Right ventricle myocardium superior (tissue), 1 donor: ENCODE results near the gene F10. TPM values are rescaled to one million over a fixed set of nuclear protein-coding genes. Genes with fewer than 3 reads are reported as not detected.
A peak's percentile ranks its signal among the peaks of the same experiment; 100 is the strongest.
"Not testable (repeated sequence)": the region's sequence is repeated elsewhere in the genome, so short reads cannot be mapped to it uniquely, and the experiment has no call there.

Experiments
- ATAC-seq: fragments of 200-7000 bp; cut with Tn5 transposase; one replicate; pipeline ENCODE4 v1.9.1; 2020; ENCODE audit warnings: mild to moderate bottlenecking; ENCODE audit not compliant: poor library complexity
- DNase-seq: peaks from one replicate; pipeline ENCODE4 v3.0.0-alpha.2; 2020
- intact Hi-C: fragments of 100-400 bp; cut with DNase I; formaldehyde crosslinking; loops from one replicate; pipeline ENCODE4 v1.11.2; 2022
- long read RNA-seq: library from polyadenylated mRNA; unstranded; transcript quantifications from one replicate; pipeline ENCODE4 v2.0.0, GENCODE V29; 2021
- total RNA-seq: library from RNA; stranded (reverse); fragmentation: NEBNext Ultra II Directional; extraction: Animal tissue kit (Norgen Biotek cat#: 25700); gene quantifications from one replicate; pipeline ENCODE4 v1.2.1, GENCODE V29; 2021
- donor health status: DM: no; HTN: yes; CAD: no; lungs with severe emphysema.

Gene F10
- 4.5 TPM for total RNA-seq
- long read RNA-seq, transcript F10-202 (8 exons, 1,517 nt): major isoform, 8 of 13 reads
- long read RNA-seq, partial matches to known transcripts: 1 of 13 reads
- long read RNA-seq, other reads (novel, unspliced or antisense): 3 of 13 reads

DNA sequence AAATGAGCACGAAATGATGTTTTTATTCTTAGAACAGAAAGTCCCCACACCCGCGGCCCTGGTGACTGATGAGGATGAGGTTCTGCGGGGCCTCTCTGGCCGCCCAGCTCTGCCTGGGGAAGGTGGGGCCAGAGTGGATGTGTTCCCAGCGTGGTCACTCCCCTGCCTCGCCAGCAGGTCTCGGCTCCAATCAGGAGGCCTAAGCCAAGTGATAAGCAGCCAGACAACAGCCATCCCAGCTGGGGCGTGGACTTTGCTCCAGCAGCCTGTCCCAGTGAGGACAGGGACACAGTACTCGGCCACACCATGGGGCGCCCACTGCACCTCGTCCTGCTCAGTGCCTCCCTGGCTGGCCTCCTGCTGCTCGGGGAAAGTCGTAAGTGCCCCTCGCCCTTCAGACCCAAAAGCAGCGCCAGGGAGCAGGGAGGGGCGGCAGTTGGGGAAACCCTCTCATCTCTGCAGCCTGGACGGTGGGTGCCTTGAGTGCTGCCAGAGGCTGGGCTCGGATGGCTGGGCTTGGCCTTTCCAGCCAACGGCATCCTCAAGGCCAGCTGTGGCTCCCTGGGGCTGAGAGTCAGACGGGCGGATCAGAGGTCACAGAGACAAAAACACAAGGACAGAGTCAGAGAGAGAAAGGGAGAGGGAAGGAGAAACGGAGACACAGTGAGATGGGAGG, at the start of gene F10:
Gene F10 (plus strand): TSS at position 250 of the 676 bp plus-strand sequence. CDS start 57 bp downstream, at position 307.
- DNase-seq: peak; percentile 85
- ATAC-seq: peak; percentile 92
- intact Hi-C loops: no loop called here

DNA sequence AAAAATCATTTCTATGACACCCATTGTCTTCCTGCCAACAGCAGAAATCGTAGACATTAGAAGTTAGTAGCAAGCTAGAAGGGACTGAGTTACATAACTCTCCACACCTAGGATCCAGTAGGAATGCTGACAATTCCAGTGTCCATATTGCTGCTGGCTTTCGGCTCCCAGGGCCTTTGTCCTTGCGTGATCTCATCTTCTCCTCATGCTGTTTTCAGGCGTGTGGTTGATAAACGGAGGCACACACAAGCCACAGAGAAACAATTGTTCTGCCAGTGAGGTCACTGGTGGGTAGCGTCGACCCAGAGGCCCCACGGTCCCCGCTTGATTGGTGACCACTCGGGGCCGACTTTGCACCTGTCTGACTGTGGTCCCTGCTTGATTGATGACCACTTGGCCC, 48.7 kb upstream of the F10 start:
- DNase-seq (peak; percentile 19), ATAC-seq (no peak)
- intact Hi-C loops: no loop called here

DNA sequence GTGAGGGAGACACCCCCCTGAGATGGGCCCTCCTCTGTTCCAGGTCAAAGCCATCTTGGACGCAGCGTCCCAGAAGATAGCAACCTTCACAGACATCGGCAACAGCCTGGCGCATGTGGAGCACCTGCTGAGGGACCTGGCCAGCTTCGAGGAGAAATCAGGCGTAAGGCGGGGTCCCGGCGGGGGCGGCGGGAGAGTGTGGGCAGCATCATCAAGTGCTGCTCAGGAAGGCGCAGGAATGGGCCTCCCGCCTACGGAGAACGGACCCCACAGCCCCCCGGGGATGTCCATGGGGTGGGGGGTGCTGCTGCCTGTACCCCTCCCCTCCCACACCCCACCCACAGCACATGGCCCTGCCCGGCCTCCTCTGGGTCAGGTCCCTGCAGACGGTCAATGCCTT, 48.2 kb upstream of the F10 start:
- ATAC-seq (no peak), DNase-seq (peak; percentile 20)
- intact Hi-C loops: no loop called here

DNA sequence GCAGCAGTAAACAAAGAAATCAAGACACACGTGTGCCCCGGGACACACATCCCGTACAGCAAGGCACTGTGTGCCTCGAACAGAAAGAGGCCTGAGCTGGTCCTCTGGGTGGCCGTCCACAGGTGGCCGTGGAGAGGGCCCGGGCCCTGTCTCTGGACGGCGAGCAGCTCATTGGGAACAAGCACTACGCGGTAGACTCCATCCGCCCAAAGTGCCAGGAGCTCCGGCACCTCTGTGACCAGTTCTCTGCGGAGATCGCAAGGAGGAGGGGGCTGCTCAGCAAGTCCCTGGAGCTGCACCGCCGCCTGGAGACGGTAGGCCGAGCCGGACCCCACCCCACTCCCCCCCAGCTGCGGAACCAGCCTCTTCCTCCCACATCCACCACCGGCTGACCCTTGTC, 47.7 kb upstream of the F10 start:
- DNase-seq (peak; percentile 17), ATAC-seq (no peak)

DNA sequence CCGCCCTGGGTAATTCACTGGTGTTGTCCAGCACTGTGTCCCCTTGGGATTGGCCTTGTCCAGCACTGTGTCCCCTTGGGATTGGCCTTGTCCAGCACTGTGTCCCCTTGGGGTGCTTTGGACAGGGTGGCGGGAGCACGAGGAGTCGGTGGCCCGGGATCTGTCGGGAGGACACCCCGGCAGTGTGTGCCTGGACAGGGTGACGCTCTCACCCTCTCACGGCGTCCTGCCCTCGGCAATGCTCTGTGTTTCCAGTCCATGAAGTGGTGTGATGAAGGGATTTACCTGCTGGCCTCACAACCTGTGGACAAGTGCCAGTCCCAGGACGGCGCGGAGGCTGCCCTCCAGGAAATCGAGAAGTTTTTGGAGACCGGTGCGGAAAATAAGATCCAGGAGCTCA, 46.9 kb upstream of the F10 start:
- no peak for ATAC-seq
- peak; percentile 8 for DNase-seq
- intact Hi-C loops: no loop called here

More for the DNA sequence above, 47.7 kb upstream of the F10 start:
- intact Hi-C loops: no loop called here

DNA sequence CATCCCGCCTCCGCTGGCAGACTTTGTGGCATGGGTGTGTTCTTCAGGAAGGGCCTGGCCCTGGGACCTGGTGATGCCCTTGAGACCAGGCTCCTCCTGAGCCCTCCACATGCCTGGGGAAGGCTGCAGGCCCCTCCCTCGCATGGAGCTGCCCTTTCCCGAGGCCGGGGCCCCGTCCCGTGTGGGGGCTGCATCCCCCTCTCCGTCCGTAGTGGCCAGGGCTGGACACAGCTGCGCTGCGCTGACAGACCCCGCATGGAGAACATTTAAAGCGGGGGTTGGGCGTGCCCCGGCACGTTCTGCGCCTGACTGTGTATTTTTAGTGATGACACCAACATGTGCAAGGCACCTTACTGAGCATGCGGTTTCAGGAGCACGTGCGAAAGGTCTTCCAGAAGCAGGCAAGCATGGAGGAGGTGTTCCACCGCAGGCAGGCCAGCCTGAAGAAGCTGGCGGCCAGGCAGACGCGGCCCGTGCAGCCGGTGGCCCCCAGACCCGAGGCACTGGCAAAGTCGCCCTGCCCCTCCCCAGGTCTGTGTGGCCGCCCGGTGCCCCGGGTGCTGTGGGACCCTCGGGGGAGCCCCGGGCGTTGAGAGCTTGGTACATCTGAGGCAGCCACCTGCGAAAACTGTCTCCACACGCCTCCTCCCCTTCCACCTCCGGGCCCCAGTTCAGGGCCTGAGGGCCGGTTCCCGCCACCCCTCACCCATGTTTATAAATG, 45.8 kb upstream of the F10 start:
- intact Hi-C loops: no loop called here
- no peak for ATAC-seq
- peak; percentile 29 for DNase-seq

DNA sequence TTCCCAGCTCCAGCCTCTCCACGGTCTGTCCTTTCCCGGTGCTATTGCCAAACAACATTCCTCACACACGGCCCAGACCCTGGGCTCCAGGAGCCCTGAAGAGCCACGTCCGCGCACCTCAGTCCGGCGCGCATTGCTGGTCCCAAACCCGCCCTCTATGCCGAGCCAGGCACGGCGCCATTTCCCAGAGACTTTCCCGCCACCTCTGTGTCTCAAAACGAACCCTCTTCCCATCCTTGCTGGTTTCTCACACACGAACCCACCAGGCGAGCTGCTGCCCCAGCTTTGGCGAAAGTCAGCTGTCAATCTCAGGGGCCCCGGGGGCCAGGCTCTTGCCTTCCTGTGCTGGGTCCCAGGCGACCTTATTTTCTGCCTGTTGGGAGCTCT, 45.0 kb upstream of the F10 start:
- DNase-seq (peak; percentile 40), ATAC-seq (no peak)
- intact Hi-C loops: no loop called here

DNA sequence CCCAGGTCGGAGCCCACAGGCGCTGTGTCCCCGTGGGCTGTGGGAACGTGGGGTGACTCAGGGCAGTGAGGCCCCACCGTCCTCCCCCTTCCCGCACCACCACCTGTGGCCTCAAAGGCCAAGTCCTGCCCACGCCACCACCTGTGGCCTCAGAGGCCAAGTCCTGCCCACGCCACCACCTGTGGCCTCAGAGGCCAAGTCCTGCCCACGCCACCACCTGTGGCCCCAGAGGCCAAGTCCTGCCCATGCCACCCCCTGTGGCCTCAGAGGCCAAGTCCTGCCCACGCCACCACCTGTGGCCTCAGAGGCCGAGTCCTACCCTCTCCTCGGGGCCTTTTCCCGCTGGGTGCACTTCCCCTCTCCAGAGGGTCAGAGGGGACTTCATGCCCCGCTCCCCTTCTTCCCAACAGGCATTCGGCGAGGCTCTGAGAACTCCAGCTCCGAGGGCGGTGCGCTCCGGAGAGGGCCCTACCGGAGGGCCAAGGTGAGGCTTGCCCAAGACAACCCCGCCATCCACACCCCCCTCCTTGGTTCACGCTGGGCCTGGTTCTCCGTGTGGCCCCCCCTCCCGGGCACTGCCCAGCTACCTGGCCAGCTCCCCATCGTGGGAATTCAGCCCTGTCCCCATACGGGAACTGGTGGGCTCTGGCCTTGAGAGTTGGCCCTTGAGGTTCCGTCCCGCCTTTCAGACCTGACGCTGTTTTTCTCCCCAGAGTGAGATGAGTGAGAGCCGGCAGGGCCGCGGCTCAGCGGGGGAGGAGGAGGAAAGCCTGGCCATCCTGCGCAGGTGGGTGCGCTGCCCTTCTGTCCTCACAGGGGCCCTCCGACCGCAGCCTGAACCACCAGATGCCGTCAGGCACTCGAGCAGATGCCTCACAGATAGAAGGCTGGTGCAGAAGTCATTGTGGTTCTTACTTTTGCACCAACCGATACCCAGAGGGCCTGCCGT, 44.4 kb upstream of the F10 start:
- DNase-seq: peak; percentile 31

DNA sequence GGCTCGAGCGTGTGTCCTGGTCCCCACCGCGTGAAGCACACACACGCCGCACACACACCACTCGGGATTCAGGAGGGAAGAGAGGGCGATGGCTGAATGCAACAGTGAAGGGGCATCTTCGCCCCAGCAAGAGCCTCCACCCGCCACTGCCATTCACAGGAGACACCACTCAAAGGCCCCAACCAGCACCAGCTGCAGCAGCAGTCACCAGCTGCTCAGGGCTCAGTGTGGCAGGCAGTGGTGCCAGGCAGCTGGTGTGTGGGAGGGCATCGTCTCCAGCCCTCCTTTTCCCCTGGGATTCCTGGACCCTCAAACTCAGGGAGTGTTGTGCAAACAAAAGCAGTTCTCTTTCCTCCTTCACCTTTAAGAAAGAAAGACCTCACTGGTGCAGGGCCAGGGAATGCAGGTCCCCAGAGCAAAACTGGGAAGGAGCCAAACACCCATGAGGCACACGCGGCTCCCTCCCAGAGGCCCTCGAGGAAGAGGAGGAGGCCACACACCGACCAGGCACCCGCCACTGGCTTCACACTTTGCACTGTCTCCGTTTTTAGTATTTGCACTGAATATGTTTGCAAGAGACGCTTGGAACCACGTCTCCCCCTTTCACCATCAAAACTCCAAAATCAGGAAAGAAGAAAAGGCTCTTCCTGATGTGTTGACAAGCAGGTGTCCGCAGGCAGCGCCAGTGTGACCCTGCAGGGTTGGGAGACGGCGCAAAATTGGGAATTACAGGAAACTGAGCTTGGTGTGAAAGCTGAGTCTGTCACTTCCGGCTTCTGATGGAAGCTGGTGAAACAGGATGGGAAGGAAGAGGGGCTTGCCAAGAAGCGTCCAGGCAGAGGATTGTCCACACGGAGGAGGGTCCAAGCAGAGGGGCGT, 43.5 kb upstream of the F10 start:
- no peak for ATAC-seq
- intact Hi-C loops: no loop called here
- DNase-seq: peak; percentile 20

More for the DNA sequence above, 44.4 kb upstream of the F10 start:
- intact Hi-C loops: no loop called here
- no peak for ATAC-seq

DNA sequence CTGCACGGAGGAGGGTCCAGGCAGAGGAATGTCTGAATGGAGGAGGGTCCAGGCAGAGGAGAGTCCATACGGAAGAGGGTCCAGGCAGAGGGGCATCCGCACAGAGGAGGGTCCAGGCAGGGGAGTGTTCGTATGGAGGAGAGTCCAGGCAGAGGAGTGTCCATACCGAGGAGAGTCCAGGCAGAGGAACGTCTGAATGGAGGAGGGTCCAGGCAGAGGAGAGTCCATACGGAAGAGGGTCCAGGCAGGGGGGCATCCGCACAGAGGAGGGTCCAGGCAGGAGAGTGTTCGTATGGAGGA, 42.9 kb upstream of the F10 start:
- DNase-seq, intact Hi-C loops, ATAC-seq: not testable (repeated sequence)

DNA sequence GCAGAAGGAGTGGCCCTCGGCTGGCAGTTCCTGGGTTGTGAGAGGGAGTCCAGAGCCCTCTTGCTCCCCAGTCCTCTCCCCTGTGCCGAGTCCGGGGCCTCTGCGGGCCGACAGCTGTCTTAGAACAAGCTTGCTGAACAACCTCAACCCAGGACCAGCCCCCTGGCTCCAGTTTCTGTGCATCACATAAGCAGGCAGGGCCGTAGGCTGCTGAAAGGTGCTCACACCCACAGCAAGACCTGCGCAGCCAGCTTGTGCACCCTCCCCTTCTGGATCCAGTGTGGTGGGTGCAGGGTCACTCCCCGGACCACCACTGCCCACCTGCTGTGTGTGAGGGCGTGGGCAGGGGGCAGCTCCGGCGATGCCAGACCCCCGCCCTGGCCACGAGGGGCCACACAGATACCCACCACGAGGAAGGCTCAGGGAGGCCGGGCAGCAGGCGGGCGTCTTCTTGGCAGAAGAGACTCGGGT, 42.2 kb upstream of the F10 start:
- intact Hi-C loops: no loop called here
- DNase-seq (peak; percentile 29), ATAC-seq (no peak)

DNA sequence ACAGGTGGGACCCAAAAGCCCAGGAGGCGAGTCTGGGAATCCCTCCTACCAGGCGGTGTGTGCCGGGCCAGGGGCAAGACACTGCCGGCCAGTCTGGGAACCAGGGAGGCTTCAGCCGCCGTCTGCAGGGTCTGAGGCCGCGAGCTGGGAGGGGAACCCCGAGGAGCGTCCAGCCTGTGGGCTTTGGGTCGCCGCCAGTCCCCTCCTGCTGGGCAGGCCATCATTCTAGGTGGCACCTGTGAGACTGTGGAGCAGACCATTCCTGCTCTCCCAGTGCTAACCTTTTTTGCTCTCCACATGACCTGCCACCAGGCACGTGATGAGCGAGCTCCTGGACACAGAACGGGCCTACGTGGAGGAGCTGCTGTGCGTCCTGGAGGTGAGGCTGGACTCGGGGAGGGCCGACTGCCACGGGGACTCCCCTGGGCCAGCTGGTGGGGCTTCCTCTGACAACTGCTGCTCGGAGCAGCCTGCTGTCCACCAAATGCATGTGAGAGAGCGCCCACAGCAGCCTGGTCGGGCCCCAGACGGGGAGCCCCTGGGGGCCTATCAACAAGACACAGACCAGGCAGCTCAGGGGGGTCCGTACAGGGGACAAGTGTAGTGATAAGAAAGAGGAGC, 41.6 kb upstream of the F10 start:
- intact Hi-C loops: no loop called here
- DNase-seq (peak; percentile 32), ATAC-seq (no peak)

DNA sequence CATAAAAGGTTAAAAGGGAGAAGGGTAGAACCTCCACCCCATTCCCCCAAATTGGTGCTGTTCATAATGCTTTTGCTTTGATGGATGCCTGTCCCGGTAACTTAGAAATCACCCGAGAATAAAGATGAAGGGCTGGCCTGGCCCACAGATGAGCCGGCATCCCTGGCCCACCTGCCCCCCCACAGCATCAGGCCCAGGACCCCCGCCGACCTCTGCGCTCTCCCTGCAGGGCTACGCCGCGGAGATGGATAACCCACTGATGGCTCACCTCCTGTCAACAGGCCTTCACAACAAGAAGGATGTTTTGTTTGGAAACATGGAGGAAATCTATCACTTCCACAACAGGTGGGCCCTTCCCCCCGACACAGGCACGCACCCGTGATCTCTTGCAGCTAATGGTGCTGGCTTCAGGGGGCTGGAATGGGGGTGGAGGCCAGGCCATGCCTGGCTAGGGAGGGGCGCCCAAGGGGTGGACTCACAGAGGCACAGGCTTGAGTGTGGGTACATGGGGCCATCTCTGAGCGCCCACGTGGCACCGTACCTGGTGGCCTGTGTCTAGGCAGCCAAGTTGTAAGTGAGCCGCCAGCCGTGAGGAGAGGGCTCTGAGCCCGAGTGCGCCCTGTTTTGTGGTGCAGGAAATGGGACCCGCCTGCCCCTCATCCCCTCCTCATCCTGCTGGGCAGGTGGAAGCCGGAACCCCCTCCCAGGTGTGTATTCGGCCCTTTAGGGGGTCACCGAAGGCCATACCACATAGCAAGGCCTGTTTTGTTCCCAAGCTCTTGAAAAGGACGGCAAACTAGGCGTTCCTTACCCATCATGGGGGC, 40.2 kb upstream of the F10 start:
- DNase-seq (no peak), ATAC-seq (no peak)
- intact Hi-C loops: no loop called here

DNA sequence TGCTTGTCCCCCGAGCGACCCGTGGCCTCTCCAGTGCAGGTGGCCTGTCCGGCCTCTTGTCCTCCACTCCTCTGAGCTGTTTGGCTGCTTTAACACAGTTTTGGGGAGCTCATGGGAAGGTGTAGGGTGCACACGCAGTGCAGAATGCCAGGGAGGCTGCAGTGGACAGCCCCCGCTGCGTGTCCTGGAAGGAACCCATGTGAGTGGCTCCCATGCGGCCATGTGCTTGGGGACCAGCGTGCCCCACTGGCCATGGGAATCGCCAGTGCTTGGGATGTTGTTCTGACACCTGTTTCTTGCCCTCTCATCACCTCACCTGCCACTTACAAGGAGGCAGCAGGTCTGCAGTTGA, 39.6 kb upstream of the F10 start:
- ATAC-seq: no peak
- peak; percentile 38 for DNase-seq

DNA sequence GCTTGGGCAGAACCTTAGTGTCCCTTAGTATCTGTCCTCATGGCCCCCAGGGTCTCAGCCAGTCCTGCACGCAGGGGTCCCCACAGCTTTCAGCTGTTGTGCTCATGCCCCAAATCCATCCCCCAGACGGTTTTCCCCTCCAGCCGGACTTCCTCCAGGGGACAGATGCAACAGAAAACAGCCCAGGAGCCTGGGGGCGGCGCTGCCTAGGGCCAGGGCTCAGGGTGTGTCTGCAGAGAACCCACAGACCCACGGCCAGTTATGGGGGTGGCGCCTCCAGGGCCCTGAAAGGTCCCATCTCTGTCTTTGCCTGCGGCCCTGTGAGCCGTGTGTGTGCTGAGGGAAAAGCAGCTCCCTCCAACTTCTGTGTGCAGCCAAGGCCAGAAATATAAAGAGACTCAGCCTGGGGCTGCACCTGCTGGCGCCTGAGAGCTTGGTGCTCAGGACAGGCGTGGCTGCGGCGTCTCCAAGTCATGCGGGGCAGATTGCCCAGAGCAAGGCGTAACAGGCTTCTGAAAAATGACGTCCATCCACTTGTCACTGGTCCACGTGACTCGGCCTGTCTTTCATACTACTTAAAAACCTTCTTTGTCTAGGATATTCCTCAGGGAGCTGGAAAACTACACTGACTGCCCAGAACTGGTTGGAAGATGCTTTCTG, 39.1 kb upstream of the F10 start:
- peak; percentile 83 for DNase-seq
- peak; percentile 88 for ATAC-seq
- intact Hi-C loops: no loop called here

More for the DNA sequence above, 39.6 kb upstream of the F10 start:
- intact Hi-C loops: no loop called here

DNA sequence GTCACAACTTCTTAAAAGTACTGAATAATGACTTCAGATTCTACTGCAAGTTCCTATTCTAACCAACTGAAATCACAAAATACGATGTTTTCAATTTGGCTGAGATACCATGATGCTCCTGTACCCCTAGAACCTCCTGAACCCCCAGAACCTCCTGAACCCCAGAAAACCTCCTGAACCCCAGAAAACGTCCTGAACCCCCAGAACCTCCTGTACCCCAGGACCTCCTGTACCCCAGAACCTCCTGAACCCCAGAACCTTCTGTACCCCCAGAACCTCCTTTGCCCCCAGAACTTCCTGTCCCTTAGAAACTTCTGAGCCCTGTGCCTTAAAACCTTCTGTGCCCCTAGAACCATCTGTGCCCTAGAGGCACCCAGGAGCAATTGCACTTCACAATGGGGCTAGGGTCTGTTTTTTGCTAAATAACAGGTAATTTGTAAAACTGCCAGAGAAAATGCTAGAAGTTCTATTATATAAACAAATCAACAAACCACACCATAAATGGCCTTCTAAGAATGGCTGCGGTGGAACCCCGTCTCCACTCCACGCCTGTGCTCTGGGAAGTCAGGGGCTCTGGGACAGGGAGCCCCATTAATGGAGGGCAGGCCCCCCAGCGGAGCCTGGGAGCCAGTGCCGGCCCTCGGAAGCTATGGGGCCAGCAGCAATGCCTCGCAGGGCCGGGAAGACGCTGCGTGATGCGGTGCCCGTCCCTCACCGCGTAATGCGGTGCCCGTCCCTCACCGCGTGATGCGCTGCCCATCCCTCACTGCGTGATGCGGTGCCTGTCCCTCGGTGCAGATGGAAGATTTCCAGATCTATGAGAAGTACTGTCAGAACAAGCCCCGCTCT, 38.3 kb upstream of the F10 start:
- DNase-seq: peak; percentile 34
- intact Hi-C loops: no loop called here
- ATAC-seq: no peak
